NK-92 treated with Interleukin-12 subunit alpha and Interleukin-12 subunit beta, amount 100 ng/mL, for 24 hours (cell line): ENCODE measurements around the gene CCDC82.
A peak's percentile ranks its signal among the peaks of the same experiment; 100 is the strongest.

ENCODE experiments used
- DNase-seq: peaks from one replicate; lab custom pipeline; 2025; lab: John Stamatoyannopoulos, UW

The CCDC82 gene

DNA sequence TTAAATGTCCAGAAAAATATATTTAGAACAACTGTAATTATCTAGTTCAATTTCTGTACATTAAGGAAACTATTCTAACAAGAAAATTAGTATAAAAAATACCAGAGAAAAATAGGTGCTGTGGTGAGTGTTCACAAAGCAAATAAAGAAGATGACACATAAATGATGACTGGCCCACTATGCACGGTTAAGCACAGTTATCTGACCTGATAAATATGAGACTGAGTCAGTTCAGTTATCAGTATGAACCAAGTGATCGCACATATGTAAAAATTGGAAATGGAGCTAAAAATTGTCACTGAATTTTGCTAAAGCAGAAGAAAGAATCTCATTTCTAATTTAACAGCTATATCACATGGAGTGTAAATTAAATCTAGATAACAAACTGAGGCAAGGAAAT is 27.9 kb downstream of the CCDC82 start:
- DNase-seq, result no peak

DNA sequence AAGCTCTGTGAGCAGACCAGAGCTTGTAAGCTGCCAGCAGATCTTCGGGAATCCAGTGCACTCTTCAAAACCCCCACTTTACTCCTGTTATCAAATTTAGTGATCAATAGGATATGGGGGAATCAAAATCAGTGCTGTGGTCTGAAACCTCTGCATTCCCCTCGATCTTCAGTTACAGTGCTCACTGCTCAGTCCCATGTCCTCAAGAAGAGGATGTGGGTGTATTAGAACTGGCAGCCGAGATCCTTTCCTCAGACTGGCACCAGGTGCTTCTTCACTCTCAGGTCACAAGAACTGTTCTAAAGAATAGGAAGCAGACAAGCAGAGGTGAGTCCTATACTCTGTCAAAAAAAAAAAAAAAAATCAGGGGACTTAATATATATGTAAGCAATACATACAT is 31.4 kb downstream of the CCDC82 start:
- no peak for DNase-seq

GRCh38 chr11:96357794-96358193 is 31.9 kb downstream of the CCDC82 start:
- no peak for DNase-seq

DNA sequence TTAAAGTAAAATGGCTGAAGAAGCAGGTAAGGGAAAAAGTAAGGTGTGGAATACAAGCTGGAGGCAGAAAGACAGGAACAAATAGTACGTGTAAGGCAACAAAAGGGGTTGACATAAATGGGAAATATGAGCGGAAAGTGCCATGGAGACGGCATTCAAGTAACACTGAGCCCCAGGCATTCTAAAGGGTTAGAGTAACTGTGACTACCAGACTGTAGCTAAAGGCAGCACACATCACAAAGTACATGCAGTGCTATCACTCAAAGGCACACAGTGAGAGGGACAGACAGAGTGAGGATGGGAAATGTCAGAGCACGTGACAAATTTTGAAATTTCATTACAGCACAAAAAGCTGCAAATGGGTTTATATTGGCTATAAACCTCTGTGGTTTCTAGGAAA is 32.9 kb downstream of the CCDC82 start:
- no peak for DNase-seq

DNA sequence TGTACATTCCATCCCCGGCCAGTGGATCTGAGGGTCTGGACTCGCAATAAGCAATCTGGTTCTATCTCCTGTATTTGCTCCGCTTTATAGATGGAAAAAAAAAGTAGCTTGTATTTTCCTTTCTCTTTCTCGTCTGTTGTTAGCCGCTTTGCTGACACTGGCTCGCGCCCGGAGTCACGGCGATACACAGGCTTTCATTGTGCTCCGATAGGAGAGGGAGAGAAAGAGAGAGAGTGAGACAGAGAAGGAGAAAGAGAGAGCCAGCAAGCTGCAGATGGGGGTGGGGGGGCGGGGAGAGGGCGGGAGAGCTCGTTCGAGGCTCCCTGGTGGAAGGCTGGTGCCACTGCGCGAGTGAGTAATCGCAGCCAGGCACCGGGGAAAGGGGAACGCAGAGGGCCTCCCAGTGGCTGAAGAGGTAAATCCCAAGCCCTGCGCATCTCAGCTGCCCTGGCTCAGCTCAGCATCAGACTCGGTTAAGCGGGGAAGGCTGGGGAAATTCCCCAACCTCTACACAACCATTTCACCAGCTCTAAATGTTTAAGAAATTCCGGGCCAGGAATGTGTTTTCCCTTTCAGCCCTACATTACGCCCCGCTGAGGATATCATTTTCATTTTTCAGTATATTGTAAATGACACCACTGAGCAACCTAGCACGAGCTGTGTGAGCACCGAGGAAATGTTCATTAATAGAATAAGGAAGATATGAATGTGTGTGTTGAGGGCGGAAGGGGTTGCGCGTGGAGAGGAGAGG is 46.6 kb downstream of the CCDC82 start, which contains the start of gene MAML2:
Gene MAML2, minus strand, starts transcription at position 235 of the 751 bp plus-strand sequence. CDS start 1,300 bp downstream, outside the sequence.
- DNase-seq, result peak; percentile 86

DNA sequence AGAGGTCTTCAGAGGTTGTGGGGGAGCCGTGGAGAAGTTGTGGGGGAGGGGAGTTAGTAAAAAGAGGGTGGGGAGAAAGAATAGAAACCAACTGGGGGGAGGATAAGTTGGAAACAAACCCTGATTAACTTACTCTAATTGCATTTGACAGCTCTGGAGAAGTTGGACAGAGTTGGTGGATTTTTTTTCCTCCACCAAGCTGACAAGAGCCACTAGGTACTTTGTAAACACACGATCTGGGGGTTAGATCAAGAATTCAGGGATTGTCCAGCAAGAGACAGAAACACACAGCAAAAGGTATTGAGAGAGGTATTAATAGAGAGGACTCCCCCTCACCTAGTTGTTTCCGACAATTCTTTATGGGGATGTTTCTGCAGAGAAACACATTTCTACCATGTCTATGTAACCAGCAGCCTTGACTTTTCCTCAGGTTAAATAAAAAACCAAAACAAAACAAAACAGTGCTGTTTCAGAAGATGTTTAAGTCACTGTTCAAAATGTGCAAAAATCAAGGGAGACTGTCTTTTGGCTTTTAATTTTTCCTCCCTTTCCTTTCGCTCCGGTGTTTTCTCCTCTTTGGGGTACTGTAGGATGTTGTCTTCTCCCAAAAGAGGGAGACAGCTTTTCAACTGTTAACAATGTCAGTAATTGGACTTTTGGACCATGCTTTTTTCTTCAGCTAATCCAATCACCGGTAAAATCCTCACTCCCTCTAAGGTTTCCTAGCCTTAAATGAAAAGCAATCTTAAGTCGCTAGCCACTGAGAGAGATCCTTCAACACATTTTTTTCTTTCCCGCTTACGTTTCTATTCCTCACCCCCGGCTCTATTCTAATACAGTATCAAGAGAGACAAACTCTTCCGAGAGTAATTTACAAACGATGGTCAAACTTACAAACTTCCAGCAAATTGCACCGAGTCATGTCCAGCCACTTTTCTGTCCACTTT is 47.4 kb downstream of the CCDC82 start:
- no peak for DNase-seq

DNA sequence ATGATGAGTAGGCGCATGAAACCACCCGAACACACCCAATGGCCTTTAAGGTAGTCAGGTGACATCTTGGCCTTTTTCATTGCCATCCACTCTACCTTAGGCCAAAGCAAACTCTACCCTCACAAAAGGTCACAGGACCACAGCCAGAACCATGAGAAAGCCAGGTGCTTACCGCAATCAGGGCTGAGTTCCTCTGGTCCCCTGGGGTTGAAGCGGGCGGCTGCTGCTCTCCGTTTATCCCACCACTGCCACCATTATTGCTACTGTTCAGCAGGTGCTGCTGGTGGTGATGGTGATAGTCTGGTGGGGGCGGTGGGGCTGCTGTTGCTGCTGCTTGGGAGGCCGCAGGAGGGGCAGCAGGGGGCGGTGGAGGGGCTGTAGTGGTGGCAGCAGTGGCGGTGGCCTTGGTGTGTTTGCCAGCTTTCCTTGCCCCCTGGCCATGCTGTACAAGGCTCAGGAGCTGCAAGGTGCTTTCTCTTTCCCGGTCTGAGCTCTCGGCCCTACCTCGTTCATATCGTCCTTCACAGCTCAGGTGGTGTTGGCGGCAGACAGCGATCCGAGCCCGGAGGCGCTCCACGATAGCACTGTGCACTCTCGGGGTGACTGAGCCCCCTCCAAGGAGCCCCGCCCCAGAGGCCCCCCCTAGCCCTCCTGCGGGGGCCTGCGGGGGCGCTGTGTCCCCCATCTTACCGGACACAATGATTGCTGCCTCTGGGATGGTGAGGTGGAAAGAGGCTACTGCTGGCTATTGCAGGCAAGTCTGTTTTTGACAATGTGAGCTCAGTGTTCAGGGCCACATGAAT is 48.3 kb downstream of the CCDC82 start:
- peak; percentile 69 for DNase-seq

DNA sequence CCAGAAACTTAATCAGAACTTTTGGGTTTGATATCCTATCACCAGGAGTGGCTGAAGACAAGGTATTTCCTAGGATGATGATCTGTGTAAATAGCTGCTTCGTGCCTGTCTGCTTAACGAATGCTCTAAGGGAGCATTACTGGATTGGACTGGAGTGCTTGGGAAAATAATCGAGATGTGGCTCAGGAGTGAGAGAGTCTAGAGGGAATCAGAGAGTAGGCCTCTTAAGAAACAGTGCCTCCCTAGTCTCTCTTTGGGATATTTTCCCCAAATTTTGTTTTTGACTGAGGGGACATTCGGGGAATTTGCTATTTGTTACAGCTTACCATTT is 49.2 kb downstream of the CCDC82 start:
- no peak for DNase-seq

DNA sequence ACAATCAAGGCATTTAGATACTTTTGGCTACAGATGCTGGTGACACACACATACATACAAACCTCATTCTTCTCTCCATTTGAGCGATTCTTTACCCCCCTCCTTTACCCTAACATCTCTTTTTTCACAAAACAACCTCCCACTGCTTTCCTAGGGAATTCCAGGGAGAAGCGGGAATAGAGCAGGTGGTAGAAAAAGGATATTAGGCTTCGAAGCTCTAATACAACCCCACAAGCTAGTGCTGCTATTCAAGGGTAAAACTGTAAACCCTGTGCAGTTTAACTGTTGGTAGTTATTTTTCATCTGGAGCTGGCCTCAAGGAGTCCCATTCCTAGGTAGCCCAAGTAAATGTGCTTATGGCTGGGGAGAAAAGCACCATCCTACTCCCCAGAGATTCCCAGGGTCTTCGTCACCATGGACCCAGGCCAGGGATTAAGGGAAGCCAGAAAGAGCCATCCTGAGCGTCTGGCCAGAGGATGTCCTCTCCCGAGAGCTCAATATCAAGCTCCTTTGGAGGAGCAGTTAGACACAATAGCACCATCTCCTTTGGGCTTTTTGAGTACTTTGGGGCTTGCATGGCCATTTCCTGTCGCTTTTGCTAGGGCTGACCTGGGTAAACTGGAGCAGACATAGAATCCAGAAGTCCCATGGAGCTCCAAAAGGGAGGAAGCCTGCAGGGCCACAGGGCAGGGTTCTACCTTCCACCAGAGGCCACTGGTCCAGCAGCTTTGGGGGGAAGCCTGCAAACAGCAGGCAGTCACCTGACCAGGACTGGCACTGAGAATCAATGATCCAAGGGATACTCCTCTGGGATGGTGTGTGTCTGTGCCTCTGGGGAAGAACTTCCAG is 49.8 kb downstream of the CCDC82 start:
- DNase-seq, result no peak

GRCh38 chr11:96338910-96339705 is 50.6 kb downstream of the CCDC82 start:
- DNase-seq, result peak; percentile 28

DNA sequence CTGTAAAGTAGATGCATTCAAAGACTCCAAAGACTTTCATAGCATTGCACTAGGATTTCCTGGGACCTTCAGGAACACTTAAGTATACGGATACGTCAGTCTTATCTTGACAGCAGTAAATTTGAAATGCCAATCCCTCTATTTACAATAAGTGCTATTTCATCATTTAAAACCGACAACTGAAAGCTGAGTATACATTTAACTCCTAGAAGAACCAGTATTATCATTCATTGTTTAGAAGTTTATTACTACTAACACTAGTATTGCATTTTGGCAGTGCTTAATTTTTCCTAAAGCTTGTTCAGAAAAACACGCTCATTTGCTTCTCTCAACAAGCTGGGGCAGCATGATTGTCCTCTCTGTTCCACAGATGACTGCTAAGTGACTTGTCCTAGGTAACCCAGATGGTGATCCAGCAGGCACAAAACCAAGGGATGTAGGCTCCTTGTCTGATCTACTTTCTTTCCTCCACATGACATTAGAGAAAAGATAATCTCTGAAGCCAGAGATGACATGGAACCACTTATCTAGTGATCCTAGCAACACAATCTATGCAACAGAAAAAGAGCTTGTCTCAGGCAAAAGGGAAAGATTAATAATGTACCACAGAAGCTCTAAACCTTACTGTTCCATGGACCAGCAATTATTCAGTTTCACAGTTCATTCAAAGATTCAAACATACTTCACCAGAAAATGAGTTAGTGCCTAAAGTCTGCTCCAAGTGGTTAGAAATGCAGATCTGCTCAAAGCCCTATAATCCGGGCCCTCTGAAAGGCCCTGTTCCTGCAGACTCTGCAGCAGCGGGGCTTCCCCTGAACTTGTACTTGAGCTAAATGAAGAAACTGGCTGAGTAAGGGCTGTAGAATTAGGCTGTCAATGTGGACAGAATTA is 51.9 kb downstream of the CCDC82 start:
- no peak for DNase-seq

- no peak for DNase-seq
Measured at GRCh38 chr11:96335388-96335787, 54.3 kb downstream of the CCDC82 start.

DNA sequence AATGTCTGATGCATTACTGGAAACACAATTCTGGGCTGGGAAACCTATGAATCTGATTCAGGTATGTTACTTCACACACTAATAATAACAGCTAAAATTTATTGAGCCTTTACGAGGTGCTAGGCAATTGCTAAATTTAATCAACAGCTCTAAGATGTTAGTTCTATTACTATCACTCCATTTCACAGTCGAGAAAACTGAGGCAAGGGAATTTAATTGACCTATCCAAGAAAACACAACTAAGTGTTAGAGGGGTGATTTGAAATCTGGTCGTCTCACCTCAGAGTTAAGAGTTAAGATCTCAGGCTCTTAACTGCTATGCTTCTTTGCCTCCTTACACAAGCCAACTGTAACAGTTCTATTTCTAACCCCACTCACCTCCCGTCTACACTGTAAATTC is 55.5 kb downstream of the CCDC82 start:
- DNase-seq, result no peak

DNA sequence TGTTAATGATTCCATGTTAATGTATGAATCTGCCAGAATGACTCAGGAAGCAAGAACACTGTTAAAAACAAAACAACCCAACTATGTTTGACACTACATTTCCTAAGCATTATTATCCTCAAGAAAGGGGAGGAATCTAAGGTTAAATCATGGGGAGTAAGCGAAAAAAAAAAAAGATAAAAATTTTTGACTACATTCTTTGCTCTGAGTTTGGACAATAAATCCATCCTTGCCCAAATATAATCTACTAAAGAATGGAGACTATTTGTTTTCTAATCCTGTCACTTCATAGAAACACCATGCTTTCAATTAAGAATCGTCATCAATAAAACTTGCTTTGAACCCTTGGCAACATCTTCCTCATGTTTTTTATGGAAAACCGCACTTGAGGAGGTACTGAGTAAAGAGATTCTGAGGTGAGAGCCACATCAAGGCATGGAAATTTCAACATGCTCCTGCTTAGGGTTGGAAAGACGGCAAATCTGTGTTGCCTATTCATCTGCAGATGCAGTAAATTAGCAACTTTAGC is 56.5 kb downstream of the CCDC82 start:
- no peak for DNase-seq

DNA sequence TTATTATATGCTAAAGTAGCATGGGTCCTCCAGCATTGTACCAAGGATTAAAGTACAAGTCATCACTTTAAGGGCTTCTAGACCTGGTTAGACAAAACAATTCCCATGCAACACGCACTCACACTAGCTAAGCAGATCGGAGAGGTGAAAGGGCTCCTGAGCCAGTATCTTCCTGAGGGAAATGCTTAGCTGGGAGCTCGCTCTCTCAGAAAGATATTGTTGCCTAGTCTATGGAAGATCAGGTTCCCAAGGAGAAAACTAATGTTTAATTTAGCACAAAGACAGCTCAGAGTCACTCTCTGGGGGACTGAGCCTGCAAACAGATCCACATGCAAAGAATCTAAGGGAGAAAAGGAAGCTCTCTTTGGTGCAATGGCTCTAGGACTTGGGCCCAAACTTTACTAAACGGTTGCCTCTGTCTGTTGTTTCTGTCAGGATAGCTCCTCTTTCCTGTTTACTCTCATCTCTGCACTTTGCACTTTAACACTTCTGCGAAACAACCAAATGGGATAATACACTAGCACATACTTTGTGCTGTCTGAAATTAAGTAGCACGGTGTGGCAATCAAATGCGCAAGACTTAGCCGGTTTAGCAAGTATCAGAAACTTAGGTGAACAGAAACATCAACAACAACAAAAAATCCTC is 57.5 kb downstream of the CCDC82 start:
- no peak for DNase-seq

GRCh38 chr11:96331699-96332116 is 58.0 kb downstream of the CCDC82 start:
- DNase-seq, result no peak

DNA sequence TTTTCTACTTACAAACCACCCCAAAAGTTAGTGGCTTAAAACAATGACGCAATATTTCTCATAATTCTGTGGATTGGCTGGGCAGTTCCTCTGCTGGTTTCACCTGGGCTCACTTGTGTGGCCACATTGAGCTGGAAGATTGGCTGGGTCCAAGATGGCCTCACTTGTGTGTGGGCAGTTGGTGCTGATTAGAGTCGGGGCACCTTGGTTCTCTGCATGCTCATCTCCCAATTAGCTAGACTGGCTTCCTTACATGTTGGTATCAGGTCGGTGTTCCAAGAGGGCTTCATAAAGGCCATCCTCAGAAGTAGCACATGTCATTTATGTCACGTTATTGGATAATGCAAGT is 59.2 kb downstream of the CCDC82 start:
- DNase-seq, result no peak

DNA sequence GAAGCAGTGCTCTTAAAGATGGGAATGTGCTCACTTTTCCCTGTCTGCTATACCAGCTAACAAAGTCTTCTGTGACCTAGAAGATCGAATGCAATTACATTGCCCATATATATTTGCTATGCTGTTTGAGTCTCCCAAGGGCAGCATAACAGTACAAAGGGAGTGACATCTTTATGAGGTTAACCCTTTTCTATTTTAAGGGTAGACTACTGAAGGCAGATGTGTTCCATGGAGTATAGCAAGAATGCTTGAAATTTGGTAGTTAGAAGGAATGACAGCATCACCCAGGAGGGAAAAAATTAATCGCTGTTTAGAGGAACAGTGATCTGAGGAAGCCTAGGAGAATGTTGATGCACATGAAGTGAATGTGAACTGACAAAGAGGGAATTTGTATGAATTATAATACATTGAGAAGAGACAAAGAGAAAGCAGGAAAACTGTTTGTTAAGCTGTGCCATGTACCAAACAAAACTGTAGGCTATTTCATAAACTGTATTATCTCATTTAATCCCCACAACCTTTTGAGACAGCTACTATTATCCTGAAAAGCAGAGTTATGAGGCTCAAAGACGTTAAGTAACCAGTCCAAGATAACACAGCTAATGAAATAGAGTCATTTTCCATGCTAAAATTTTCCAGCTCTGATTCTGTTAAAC is 59.7 kb downstream of the CCDC82 start:
- DNase-seq, result no peak
